GM19099 (cell line): Measurements from ENCODE around the gene SHOC2.

Experiments
- POLR2A ChIP-seq: IDR thresholded peaks from 3 replicates; pipeline ENCODE4 v1.6.1; 2011; ENCODE audit warnings: low read depth; ENCODE audit not compliant: insufficient read length; ENCODE audit errors: extremely low read depth

SHOC2 gene

DNA sequence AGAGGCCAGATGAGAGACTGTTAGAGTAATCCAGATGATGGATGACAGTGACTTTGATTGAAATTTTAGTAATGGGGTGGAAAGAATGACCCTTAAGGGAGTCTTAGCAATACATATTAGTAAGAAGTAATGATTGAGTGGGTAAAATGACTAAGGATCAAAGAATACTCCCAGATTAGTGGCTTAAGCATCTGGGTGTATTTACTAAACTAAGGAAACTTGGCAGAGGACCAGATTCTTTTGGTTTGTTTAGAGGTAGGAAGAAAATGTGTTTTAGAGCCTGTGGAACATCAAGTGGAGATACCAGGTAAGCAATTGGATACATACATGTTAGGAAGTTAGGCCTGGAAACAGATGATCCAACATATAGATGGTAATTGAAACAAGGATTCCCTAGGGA, 98.6 kb downstream of the SHOC2 start:
- TF ChIP-seq POLR2A = no peak

- no peak for TF ChIP-seq POLR2A
Measured at GRCh38 chr10:111023060-111023459, 103.7 kb downstream of the SHOC2 start.

DNA sequence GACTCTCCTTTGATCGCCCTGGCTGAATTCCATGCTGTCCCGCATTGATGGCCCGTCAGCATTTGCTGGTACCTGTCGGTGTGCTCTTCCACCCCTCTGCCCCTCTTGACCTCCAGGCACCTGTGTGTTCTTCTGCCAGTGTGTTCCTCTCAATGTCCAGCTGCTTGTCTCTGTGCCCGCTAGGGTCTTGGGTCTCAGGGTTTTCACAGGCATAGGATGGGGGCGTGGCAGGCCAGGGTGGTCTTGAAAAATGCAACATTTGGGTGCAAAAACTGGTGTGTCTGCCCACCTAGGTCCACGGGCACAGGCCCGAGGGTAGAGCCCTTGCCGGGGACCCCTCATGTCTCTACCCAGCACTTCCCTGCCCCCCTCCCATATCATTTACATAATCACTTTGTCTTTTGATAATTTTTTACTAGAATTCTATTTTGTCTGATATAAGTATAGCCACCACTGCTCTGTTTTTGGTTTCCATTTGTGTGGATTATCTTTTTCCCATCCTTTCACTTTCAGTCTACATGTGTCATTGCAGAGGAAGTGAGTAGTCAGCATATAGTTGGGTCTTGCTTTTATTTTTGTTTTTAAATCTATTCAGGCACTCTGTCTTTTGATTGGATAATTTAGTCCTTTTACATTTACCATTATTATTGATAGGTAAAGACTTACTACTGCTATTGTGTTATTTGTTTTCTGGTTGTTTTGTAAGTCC, 110.8 kb downstream of the SHOC2 start:
- no peak for TF ChIP-seq POLR2A

GRCh38 chr10:111034598-111035310, 115.3 kb downstream of the SHOC2 start:
- no peak for TF ChIP-seq POLR2A

DNA sequence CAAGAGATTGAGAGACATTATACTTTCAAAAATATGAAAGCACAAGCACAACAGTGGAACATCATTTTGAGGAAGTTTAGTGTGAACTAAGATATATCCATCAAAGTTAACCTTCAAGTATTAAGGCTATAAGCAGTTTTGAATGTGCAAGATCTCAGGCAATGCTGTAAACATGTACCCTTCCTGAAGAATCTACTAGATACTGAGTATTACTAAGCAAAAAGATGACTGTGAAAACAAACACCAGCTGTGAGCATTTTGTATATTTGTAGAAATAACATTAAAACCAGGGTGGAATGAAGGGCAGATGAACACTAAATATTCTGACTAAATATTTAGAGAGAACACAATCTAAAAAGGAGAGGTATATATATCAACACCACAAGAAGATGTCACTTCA, 116.1 kb downstream of the SHOC2 start:
- no peak for TF ChIP-seq POLR2A

- TF ChIP-seq POLR2A = no peak
Measured at GRCh38 chr10:111037858-111038257, 118.5 kb downstream of the SHOC2 start.

DNA sequence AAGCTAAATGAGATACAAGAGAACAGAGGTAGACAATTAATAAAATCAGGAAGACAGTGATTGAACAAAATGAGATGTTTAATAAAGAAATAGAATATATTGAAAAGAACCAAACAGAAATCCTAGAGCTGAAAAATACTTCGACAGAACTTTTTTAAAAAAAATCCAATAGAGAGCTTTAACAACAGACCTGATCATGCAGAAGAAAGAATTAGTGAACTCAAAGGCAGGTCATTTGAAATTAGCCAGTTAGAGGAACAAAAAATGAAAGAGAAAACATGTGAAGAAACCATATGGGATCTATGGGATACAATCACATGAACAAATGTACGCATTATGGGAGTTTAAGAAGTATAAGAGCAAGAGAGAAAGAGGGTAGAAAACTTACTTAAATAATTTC, 120.1 kb downstream of the SHOC2 start:
- TF ChIP-seq POLR2A = no peak

GRCh38 chr10:111057006-111057405, 137.6 kb downstream of the SHOC2 start:
- TF ChIP-seq POLR2A = no peak
